Thoracic aorta (tissue), 2 donors: ENCODE measurements around the gene DAO. TPM values are rescaled to one million over a fixed set of nuclear protein-coding genes. Genes with fewer than 3 reads are reported as not detected.

ENCODE experiments used
- ATAC-seq: fragments of 150-250 bp; one replicate; pipeline ENCODE4 v1.8.0; 2017; ENCODE audit warnings: low read depth; ENCODE audit not compliant: insufficient number of reproducible peaks, low FRiP score
- DNase-seq: peaks from one replicate; pipeline ENCODE4 v3.0.0-alpha.2; 2020; ENCODE audit warnings: low spot score
- H3K27ac ChIP-seq, 2 donors: fragments of 200-600 bp; sonication (generic); 1 replicate in 1 of 2; 2 replicates in 1 of 2; pipeline ENCODE4 v1.5.1; 2016; ENCODE audit warnings: mild to moderate bottlenecking in 2 of 2, moderate library complexity in 2 of 2
- H3K27me3 ChIP-seq: fragments of 200-600 bp; sonication (generic); replicated peaks from 2 replicates; pipeline ENCODE4 v1.6.0; 2016; ENCODE audit warnings: mild to moderate bottlenecking; ENCODE audit not compliant: insufficient read depth
- H3K36me3 ChIP-seq: fragments of 200-600 bp; sonication (generic); one replicate; pipeline ENCODE4 v1.5.1; 2016
- H3K4me1 ChIP-seq, 2 donors: fragments of 200-600 bp; sonication (generic); 1 replicate in 1 of 2; 2 replicates in 1 of 2; pipeline versions ENCODE4 v1.5.1 to v1.6.0; 2016; ENCODE audit warnings: low read depth in 2 of 2, mild to moderate bottlenecking in 1 of 2; ENCODE audit not compliant: control insufficient read depth in 1 of 2
- H3K4me3 ChIP-seq: fragments of 200-600 bp; sonication (generic); 2 replicates; pipeline ENCODE4 v1.5.1; 2016; ENCODE audit warnings: mild to moderate bottlenecking
- H3K9me3 ChIP-seq: fragments of 200-600 bp; sonication (generic); 2 replicates; pipeline ENCODE4 v1.5.1; 2016
- CTCF ChIP-seq: fragments of 200-600 bp; sonication (generic); IDR thresholded peaks from one replicate; pipeline ENCODE4 v1.5.1; 2019; ENCODE audit warnings: antibody characterized with exemption
- total RNA-seq, 2 donors: library from RNA; depleted of rRNA; stranded (reverse); fragments of >200 nt; gene quantifications; one replicate each; pipeline versions ENCODE4 v1.1.0 to v1.2.3, GENCODE V29; 2016

The DAO gene
- total RNA-seq = not detected

DNA sequence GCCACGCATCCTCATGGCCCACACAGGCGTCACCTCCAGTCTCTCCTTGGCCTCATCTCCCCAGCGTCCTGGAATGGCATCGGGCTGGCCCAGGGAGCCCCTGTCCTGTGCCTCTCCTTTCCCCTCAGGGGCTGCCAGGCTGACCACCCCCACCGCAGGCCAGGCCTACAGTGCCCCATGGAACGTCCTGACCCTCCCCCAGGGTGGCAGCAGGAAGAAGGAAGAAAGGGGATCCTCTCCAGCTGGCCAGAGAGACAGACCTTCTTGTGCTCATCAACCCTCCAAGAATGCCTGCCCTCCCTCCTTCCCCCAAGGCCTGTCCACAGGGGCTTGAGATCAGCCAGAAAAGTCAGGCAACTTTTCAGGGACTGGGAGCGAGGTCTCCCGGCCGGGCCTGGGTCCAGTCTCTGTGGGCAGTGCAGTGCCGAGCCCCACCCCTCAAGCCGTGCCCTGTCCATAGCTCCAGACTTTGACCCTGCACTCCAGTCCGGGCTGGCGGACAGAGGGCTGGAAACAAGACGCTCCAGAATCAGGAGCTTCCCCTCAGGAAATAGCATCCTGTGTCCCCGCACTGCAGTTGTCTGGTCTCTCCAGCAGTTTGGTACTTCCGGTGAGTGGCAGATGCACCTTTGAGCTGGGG is at the start of gene DAO:
Gene DAO, plus strand, starts transcription at position 478 of the 640 bp plus-strand sequence. CDS start 4,915 bp downstream, outside the sequence.
- ATAC-seq = no peak

GRCh38 chr12:108831309-108831991 is 48.4 kb upstream of the DAO start:
- ATAC-seq = no peak
- peaks cover 50 to 74% of the 10 kb centered on the region in 2 donors for H3K4me1 ChIP-seq
- no peaks in the 10 kb centered on the region for H3K27me3 ChIP-seq
- H3K27ac ChIP-seq = peak overlapping the region; percentile 51 to 95
- no peak overlapping the region for H3K4me3 ChIP-seq
- TF ChIP-seq CTCF = no peak
- no peak for DNase-seq
- H3K9me3 ChIP-seq = no peaks in the 10 kb centered on the region
- H3K36me3 ChIP-seq = peaks cover 5% of the 10 kb centered on the region

More for the DNA sequence above, at the start of gene DAO:
- Histone ChIP-seq H3K27me3 (no peaks in the 10 kb centered on the region), H3K36me3 (no peaks in the 10 kb centered on the region), H3K27ac (no peak within 1 kb of the TSS), H3K9me3 (no peaks in the 10 kb centered on the region), H3K4me1 (peaks cover 0 to 3% of the 10 kb centered on the region in 2 donors), H3K4me3 (no peak within 1 kb of the TSS)
- no peak for TF ChIP-seq CTCF
- no peak for DNase-seq

- ATAC-seq (no peak), DNase-seq (no peak)
- TF ChIP-seq CTCF = no peak
- Histone ChIP-seq H3K27ac (peak overlapping the region; percentile 91 to 95), H3K27me3 (no peaks in the 10 kb centered on the region), H3K4me1 (peaks cover 47 to 74% of the 10 kb centered on the region in 2 donors), H3K4me3 (no peak overlapping the region), H3K9me3 (no peaks in the 10 kb centered on the region), H3K36me3 (peaks cover 5% of the 10 kb centered on the region)
These were observed 47.7 kb upstream of the DAO start for GRCh38 chr12:108832208-108832607.

GRCh38 chr12:108832730-108833354 is 47.0 kb upstream of the DAO start:
- DNase-seq = no peak

More at GRCh38 chr12:108832730-108833354, 47.0 kb upstream of the DAO start:
- no peaks in the 10 kb centered on the region for H3K27me3 ChIP-seq
- TF ChIP-seq CTCF = peak; percentile 21
- peaks cover 5% of the 10 kb centered on the region for H3K36me3 ChIP-seq
- no peaks in the 10 kb centered on the region for H3K9me3 ChIP-seq
- H3K4me1 ChIP-seq = peaks cover 48 to 74% of the 10 kb centered on the region in 2 donors
- H3K27ac ChIP-seq = peak overlapping the region; percentile 91 to 95
- peak; percentile 80 for ATAC-seq
- peak overlapping the region; percentile 10 for H3K4me3 ChIP-seq
